Liver (tissue), 3 donors: ENCODE measurements around the gene UGT1A9.

Source experiments
- ATF3 ChIP-seq: IDR thresholded peaks from 2 replicates; pipeline ENCODE4 v1.6.1; 2016; ENCODE audit warnings: antibody characterized with exemption
- CTCF ChIP-seq: fragments of 150-350 bp; IDR thresholded peaks from 2 replicates; pipeline ENCODE4 v1.5.1; 2017; ENCODE audit warnings: improper control_type of control experiment, low read depth, low read length; ENCODE audit not compliant: missing input control
- EGR1 ChIP-seq, 2 donors: IDR thresholded peaks; 2 replicates each; pipeline ENCODE4 v1.6.1; 2016 to 2018; ENCODE audit warnings: antibody characterized with exemption in 2 of 2, low read depth in 2 of 2
- GABPA ChIP-seq, 2 donors: IDR thresholded peaks in 1 of 2; conservative IDR thresholded peaks in 1 of 2; 2 replicates each; pipeline ENCODE4 v1.6.1; 2016; ENCODE audit warnings: antibody characterized with exemption in 2 of 2, mild to moderate bottlenecking in 1 of 2, moderate library complexity in 1 of 2
- HNF4A ChIP-seq, 2 donors: conservative IDR thresholded peaks; 2 replicates each; pipeline ENCODE4 v1.6.1; 2016; ENCODE audit warnings: antibody characterized with exemption in 2 of 2, mild to moderate bottlenecking in 2 of 2
- JUND ChIP-seq, 2 donors: IDR thresholded peaks; 2 replicates each; pipeline ENCODE4 v1.6.1; 2016; ENCODE audit warnings: antibody characterized with exemption in 2 of 2
- MAX ChIP-seq: IDR thresholded peaks from 2 replicates; pipeline ENCODE4 v1.6.1; 2016; ENCODE audit warnings: antibody characterized with exemption
- RAD21 ChIP-seq, 2 donors: IDR thresholded peaks; 2 replicates each; pipeline ENCODE4 v1.6.1; 2016; ENCODE audit warnings: antibody characterized with exemption in 2 of 2, mild to moderate bottlenecking in 2 of 2
- REST ChIP-seq: IDR thresholded peaks from 2 replicates; pipeline ENCODE4 v1.6.1; 2016; ENCODE audit warnings: antibody characterized with exemption, mild to moderate bottlenecking
- RXRA ChIP-seq, 2 donors: IDR thresholded peaks; 2 replicates each; pipeline ENCODE4 v1.6.1; 2017 to 2018; ENCODE audit warnings: antibody characterized with exemption in 2 of 2, mild to moderate bottlenecking in 1 of 2
- SP1 ChIP-seq: IDR thresholded peaks from 2 replicates; pipeline ENCODE4 v1.6.1; 2018; ENCODE audit warnings: antibody characterized with exemption, mild to moderate bottlenecking
- TAF1 ChIP-seq: conservative IDR thresholded peaks from 2 replicates; pipeline ENCODE4 v1.6.1; 2016; ENCODE audit warnings: antibody characterized with exemption, mild to moderate bottlenecking
- YY1 ChIP-seq: IDR thresholded peaks from 2 replicates; pipeline ENCODE4 v1.6.1; 2016; ENCODE audit warnings: antibody characterized with exemption, mild to moderate bottlenecking
- ZBTB33 ChIP-seq: IDR thresholded peaks from 2 replicates; pipeline ENCODE4 v1.6.1; 2016; ENCODE audit warnings: antibody characterized with exemption
- donor health status: healthy.
- donor health status: healthy.

- TF ChIP-seq CTCF (no peak), JUND (IDR thresholded peaks at IDR 0.05) (no peak), YY1 (no peak), ZBTB33 (no peak), GABPA (IDR thresholded peaks at IDR 0.05 in 1 of 2, conservative IDR thresholded peaks at IDR 0.05 in 1 of 2) (no peak), ATF3 (no peak), REST (no peak), HNF4A (conservative IDR thresholded peaks at IDR 0.05) (no peak), MAX (no peak), TAF1 (no peak), EGR1 (IDR thresholded peaks at IDR 0.05; ENCODE audit: low read depth in 2 of 2) (no peak), RAD21 (IDR thresholded peaks at IDR 0.05) (no peak), RXRA (IDR thresholded peaks at IDR 0.05) (no peak), SP1 (no peak)
Observed at GRCh38 chr2:233689501-233689900, 17.8 kb downstream of the UGT1A9 start.
